WTC11 (cell line): ENCODE results near the gene DNAH17. TPM values are rescaled to one million over a fixed set of nuclear protein-coding genes. Genes with fewer than 3 reads are reported as not detected.
A peak's percentile ranks its signal among the peaks of the same experiment; 100 is the strongest.

Source experiments
- ATAC-seq: fragments of 200-7000 bp; cut with Tn5 transposase; 2 replicates; pipeline ENCODE4 v1.10.0; 2021; ENCODE audit warnings: mild to moderate bottlenecking, moderate library complexity
- CTCF ChIA-PET: fragments of 300-600 bp; sonication (Branson Sonifier 250); formaldehyde crosslinking; loops from one replicate; lab custom pipeline; 2021; ENCODE audit warnings: antibody characterized with exemption; lab: Charles Lee
- POLR2A ChIA-PET: fragments of 350-600 bp; sonication (Branson Sonifier 250); formaldehyde crosslinking; loops from one replicate; lab custom pipeline; 2021; ENCODE audit warnings: antibody characterized with exemption; lab: Charles Lee
- DNase-seq: peaks from one replicate; pipeline ENCODE4 v3.0.0; 2021; ENCODE audit warnings: low spot score
- H3K27ac Mint-ChIP-seq: 2 replicates; pipeline ENCODE4 v1.8.0; 2021; ENCODE audit warnings: mixed read lengths
- H3K27me3 Mint-ChIP-seq: 2 replicates; pipeline ENCODE4 v1.8.0; 2021; ENCODE audit warnings: low read depth, mild to moderate bottlenecking, moderate library complexity, mixed read lengths
- H3K36me3 Mint-ChIP-seq: 2 replicates; pipeline ENCODE4 v1.8.0; 2021; ENCODE audit warnings: mixed read lengths
- H3K4me1 Mint-ChIP-seq: 2 replicates; pipeline ENCODE4 v1.8.0; 2022; ENCODE audit warnings: mixed read lengths
- H3K4me3 Mint-ChIP-seq: 2 replicates; pipeline ENCODE4 v1.8.0; 2021; ENCODE audit warnings: mild to moderate bottlenecking, moderate library complexity, mixed read lengths
- H3K9me3 Mint-ChIP-seq: 2 replicates; pipeline ENCODE4 v1.8.0; 2021; ENCODE audit warnings: mixed read lengths
- CBFB ChIP-seq: sonication (generic); formaldehyde crosslinking; IDR thresholded peaks from 2 replicates; pipeline ENCODE4 v1.8.1; 2022; ENCODE audit warnings: mild to moderate bottlenecking, low read depth, missing genetic modification reagents
- CREM ChIP-seq: sonication (generic); formaldehyde crosslinking; IDR thresholded peaks from 2 replicates; pipeline ENCODE4 v1.8.1; 2022; ENCODE audit warnings: mild to moderate bottlenecking, missing genetic modification reagents, moderate library complexity
- E2F4 ChIP-seq: sonication (generic); formaldehyde crosslinking; IDR thresholded peaks from 2 replicates; pipeline ENCODE4 v1.8.1; 2022; ENCODE audit warnings: low read depth, mild to moderate bottlenecking, moderate library complexity, missing genetic modification reagents, borderline replicate concordance
- ELF4 ChIP-seq: sonication (generic); formaldehyde crosslinking; IDR thresholded peaks from 2 replicates; pipeline ENCODE4 v1.8.1; 2022; ENCODE audit warnings: low read depth, mild to moderate bottlenecking, moderate library complexity, missing genetic modification reagents
- ETV6 ChIP-seq: sonication (generic); formaldehyde crosslinking; IDR thresholded peaks from 2 replicates; pipeline ENCODE4 v1.8.1; 2022; ENCODE audit warnings: mild to moderate bottlenecking, missing genetic modification reagents
- FOXK1 ChIP-seq: sonication (generic); formaldehyde crosslinking; IDR thresholded peaks from 2 replicates; pipeline ENCODE4 v1.8.0; 2022; ENCODE audit warnings: mild to moderate bottlenecking, moderate library complexity, missing genetic modification reagents
- FOXP1 ChIP-seq: sonication (generic); formaldehyde crosslinking; IDR thresholded peaks from 2 replicates; pipeline ENCODE4 v1.8.0; 2022; ENCODE audit warnings: missing genetic modification reagents, mild to moderate bottlenecking, moderate library complexity, borderline replicate concordance
- MAX ChIP-seq: sonication (generic); formaldehyde crosslinking; IDR thresholded peaks from 2 replicates; pipeline ENCODE4 v1.8.0; 2022; ENCODE audit warnings: mild to moderate bottlenecking, missing genetic modification reagents
- MLX ChIP-seq: sonication (generic); formaldehyde crosslinking; IDR thresholded peaks from 2 replicates; pipeline ENCODE4 v1.8.1; 2023; ENCODE audit warnings: mild to moderate bottlenecking, missing genetic modification reagents, moderate library complexity
- SMAD3 ChIP-seq: sonication (generic); formaldehyde crosslinking; IDR thresholded peaks from 2 replicates; pipeline ENCODE4 v1.8.0; 2022; ENCODE audit warnings: missing genetic modification reagents, mild to moderate bottlenecking, borderline replicate concordance
- SMAD4 ChIP-seq: sonication (generic); formaldehyde crosslinking; IDR thresholded peaks from 2 replicates; pipeline ENCODE4 v1.8.0; 2022; ENCODE audit warnings: mild to moderate bottlenecking, missing genetic modification reagents
- STAT6 ChIP-seq: sonication (generic); formaldehyde crosslinking; conservative IDR thresholded peaks from 2 replicates; pipeline ENCODE4 v1.8.1; 2023; ENCODE audit warnings: mild to moderate bottlenecking, low read depth, missing genetic modification reagents, moderate library complexity
- TP53 ChIP-seq: sonication (generic); formaldehyde crosslinking; IDR thresholded peaks from 2 replicates; pipeline ENCODE4 v1.8.1; 2023; ENCODE audit warnings: mild to moderate bottlenecking, missing genetic modification reagents
- ZBTB43 ChIP-seq: sonication (generic); formaldehyde crosslinking; IDR thresholded peaks from 2 replicates; pipeline ENCODE4 v1.8.1; 2023; ENCODE audit warnings: mild to moderate bottlenecking, missing genetic modification reagents
- ZNF138 ChIP-seq: sonication (generic); formaldehyde crosslinking; conservative IDR thresholded peaks from 2 replicates; pipeline ENCODE4 v1.8.1; 2022; ENCODE audit warnings: mild to moderate bottlenecking, moderate library complexity, missing genetic modification reagents
- ZNF396 ChIP-seq: fragments of 250-450 bp; sonication (Bioruptor Pico); IDR thresholded peaks from 2 replicates; pipeline ENCODE4 v1.8.0; 2021; ENCODE audit warnings: mild to moderate bottlenecking, moderate library complexity, borderline replicate concordance
- ZNF416 ChIP-seq: fragments of 250-450 bp; sonication (Bioruptor Pico); IDR thresholded peaks from 2 replicates; pipeline ENCODE4 v1.9.0; 2021; ENCODE audit warnings: mild to moderate bottlenecking, inconsistent platforms
- ZNF532 ChIP-seq: fragments of 250-450 bp; sonication (Bioruptor Pico); IDR thresholded peaks from 2 replicates; pipeline ENCODE4 v1.9.0; 2021; ENCODE audit warnings: mild to moderate bottlenecking, borderline replicate concordance
- ZNF671 ChIP-seq: fragments of 250-450 bp; sonication (Bioruptor Pico); IDR thresholded peaks from 2 replicates; pipeline ENCODE4 v1.8.0; 2021; ENCODE audit warnings: mild to moderate bottlenecking
- total RNA-seq: library from RNA; stranded (reverse); gene quantifications from 3 replicates; pipeline ENCODE4 v1.2.3, GENCODE V29; 2021

The DNAH17 gene
- total RNA-seq, 1 experiment from 2014 or later: 0.87 TPM

- TF ChIP-seq ZBTB43 (CRISPR knock-in tag): no peak
- TF ChIP-seq TP53 (CRISPR knock-in tag): no peak
- no peak for TF ChIP-seq ZNF671 (CRISPR knock-in tag)
Observed at GRCh38 chr17:78396441-78397337, 180.5 kb downstream of the DNAH17 start (continued).

- DNase-seq (no peak), ATAC-seq (no peak)
- CTCF ChIA-PET: no interaction called here
- Mint-ChIP-seq H3K27me3 (no peaks in the 10 kb centered on the region), H3K9me3 (no peaks in the 10 kb centered on the region), H3K4me3 (no peak overlapping the region), H3K36me3 (peaks cover 56% of the 10 kb centered on the region), H3K27ac (peak overlapping the region; percentile 93), H3K4me1 (peaks cover 12% of the 10 kb centered on the region)
- TF ChIP-seq FOXK1 (CRISPR knock-in tag) (no peak), FOXP1 (CRISPR knock-in tag) (no peak), E2F4 (CRISPR knock-in tag) (no peak), ETV6 (no peak)
- POLR2A ChIA-PET: no interaction called here
Observed at GRCh38 chr17:78395155-78395554, 182.0 kb downstream of the DNAH17 start.

GRCh38 chr17:78394209-78394608 lies 183.0 kb downstream of the DNAH17 start:
- ChIA-PET POLR2A (no interaction called here), CTCF (no interaction called here)
- H3K9me3 Mint-ChIP-seq: no peaks in the 10 kb centered on the region
- no peaks in the 10 kb centered on the region for H3K27me3 Mint-ChIP-seq
- no peak for ATAC-seq
- no peak overlapping the region for H3K4me3 Mint-ChIP-seq
- DNase-seq: no peak
- H3K27ac Mint-ChIP-seq: peak overlapping the region; percentile 90
- H3K4me1 Mint-ChIP-seq: peaks cover 17% of the 10 kb centered on the region
- peaks cover 47% of the 10 kb centered on the region for H3K36me3 Mint-ChIP-seq
- TF ChIP-seq CREM (CRISPR knock-in tag) (no peak), STAT6 (CRISPR knock-in tag) (no peak), MLX (CRISPR knock-in tag) (no peak), ZNF396 (CRISPR knock-in tag) (no peak), ELF4 (no peak), ZBTB43 (CRISPR knock-in tag) (no peak), MAX (no peak), ZNF138 (CRISPR knock-in tag) (no peak), ZNF416 (CRISPR knock-in tag) (no peak), ZNF532 (CRISPR knock-in tag) (no peak), SMAD4 (CRISPR knock-in tag) (no peak), CBFB (CRISPR knock-in tag) (no peak), SMAD3 (no peak)
